Hematopoietic multipotent progenitor cell treated with erythropoietin and hydrocortisone succinate and interleukin-3 and kit ligand, for 17 days (in vitro differentiated cells): ENCODE measurements around the gene ABL2.
"Not testable (repeated sequence)": the region's sequence is repeated elsewhere in the genome, so short reads cannot be mapped to it uniquely, and the experiment has no call there.

Source experiments
- DNase-seq: peaks from one replicate; pipeline ENCODE4 v3.0.0-alpha.2; 2015; ENCODE audit warnings: low spot score

ABL2 gene

DNA sequence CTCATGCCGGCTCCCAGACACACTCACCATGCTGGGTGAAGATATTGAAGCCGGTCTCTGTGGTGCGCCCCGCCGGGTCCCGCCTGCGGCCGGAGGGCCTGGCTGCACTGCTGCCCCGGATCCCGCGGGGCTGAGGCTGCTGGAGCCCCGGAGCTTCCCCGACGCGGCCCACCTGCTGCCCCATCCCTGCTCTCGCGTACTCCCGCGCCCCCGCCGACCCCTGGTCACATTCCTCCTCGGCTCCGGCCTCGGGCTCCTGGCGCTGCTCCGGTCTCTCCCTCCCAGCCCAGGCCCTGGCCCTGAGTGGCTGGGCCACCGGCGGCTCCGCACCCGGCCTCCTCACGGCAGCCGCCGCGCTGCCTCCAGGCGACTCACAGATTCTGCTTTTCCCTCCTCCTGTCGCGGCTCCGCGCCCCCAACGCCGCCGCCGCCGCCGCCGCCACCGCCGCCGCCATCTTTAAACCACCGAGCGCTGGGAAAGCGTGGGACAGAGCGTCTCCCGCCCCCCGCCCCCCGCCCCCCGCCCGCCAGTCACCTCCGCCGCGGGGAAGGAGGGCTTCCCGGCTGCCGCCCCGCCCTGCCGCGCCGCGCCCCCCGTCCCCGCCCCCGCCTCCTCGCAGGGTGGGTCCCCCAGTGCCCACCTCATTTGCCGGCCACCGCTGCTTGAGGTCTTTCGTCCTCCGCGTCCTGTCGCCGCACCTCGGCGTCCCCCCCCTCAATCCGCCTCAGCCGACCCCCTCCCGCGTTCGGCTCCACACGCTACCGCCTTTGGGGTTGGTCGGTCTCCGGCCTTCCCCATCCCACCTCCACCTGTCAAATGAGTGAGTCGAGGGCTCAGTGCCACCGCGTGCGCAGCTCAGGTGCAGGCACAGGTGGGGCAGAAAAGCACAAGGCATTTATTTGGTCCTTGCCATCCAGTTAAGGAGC lies at the start of gene ABL2:
Gene ABL2, minus strand, starts transcription at position 464 of the 927 bp plus-strand sequence. Its CDS starts 280 bp downstream, at position 184.
- no peak for DNase-seq

DNA sequence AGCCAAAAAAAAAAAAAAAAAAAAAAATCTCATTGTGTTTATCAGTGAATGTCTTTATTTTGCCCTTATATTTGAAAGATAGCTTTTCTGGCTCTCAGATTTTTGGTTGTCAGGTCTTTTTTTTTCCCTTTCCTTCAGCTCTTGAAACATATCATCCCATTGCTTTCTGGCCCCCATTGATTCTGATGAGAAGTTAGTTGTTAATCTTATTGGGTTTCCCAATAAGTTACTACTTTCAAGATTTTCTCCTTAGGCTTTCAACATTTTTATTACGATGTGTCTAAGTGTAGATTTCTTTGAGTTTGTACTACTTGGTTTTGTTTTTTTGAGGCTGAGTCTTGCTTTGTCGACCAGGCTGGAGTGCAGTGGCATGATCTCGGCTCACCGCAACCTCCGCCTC lies 49.4 kb upstream of the ABL2 start:
- no peak for DNase-seq

GRCh38 chr1:179274424-179274823 lies 44.9 kb upstream of the ABL2 start:
- not testable (repeated sequence) for DNase-seq

DNA sequence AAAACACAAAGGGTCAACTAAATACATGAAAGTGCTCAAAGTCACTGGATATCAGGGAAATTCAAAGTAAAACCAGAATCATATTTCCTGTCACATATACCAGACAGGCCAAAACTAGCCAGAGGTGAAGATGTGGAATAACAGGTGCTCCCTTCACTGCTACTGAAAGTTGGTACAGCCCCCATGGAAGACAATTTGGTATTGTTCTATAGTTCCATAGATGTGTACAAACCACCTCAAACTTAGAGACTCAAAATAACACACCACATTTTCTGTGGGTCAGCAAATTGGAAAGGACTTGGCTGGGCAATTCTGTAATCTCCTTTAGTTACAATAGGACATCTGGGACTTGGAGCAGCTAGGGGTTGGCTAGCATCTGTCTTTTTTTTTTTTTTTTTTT lies 39.6 kb upstream of the ABL2 start:
- DNase-seq = no peak

DNA sequence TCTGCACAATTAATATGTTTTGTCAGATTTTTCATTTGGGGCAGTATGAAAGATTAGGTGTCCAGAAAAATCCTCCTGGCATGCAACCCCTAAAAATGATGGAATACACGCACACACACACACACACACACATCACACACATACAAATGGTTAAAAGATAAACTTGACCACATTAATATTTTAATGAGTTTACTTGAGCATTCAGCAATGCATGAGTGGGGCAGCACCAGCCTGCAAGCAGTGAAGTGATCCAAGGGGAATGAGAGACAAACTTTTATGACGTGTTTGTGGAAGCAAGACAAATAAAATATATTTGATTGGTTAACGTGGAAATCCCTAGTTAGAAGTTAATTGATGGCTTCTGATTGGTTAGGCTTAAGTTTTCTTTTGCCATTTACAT lies 35.0 kb upstream of the ABL2 start:
- DNase-seq = no peak

DNA sequence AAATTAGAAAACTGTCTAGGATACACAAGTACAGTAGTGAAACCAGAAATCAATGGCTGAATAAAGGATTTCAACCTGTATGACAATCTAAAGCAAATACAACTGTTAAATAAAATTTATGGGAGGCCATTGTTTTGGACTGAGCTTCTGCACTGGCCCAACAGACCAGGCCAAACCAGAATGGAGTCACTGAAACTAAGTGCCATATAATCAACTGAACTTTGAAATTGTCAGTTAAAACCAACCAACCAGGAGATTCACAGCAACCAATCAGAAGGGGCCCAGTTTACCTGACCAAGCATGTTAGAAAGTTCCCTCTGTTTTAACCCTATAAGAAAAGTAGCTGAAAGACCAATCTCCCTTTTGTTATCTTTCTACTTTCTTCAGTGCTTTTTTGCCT lies 33.6 kb upstream of the ABL2 start:
- DNase-seq = no peak

DNA sequence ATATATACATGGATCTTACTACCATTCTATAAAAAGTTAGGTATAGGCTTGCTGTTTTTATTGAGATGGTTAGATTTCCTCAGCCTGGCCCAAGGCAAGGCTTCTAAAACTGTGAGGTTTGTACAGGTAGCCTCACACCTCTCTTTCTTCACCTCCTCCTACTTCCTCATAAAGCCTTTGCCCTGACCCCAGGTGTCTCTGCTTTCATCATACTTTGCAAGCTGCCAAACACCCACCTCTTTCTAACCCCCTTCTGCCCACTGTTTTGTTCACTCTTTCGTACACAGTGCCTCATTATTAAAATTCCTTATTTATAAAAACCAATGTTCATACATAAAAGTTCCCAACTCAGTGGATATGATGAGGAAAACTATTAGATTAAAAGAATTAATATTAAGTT lies 32.7 kb upstream of the ABL2 start:
- DNase-seq = no peak

GRCh38 chr1:179253286-179253972 lies 24.0 kb upstream of the ABL2 start:
- no peak for DNase-seq

DNA sequence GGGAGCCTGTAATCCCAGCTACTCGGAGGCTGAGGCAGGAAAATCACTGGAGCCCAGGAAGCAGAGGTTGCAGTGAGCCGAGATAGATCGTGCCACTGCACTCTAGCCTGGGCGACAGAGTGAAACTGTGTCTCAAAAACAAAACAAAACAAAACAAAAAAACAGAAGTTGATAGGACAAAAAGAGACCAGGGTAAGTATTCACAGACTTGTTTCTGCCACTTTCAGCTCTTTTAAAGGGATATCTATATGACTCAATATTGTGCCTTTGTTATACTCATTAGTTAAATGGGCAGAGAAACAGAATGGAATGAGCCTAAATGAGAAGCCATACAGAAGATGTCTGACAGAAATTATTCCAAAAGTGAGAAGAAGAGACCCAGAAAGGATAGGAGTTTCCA lies 23.1 kb upstream of the ABL2 start:
- DNase-seq = no peak

- no peak for DNase-seq
These were observed 22.2 kb upstream of the ABL2 start for GRCh38 chr1:179251675-179252074.

- DNase-seq = no peak
These were observed 18.4 kb upstream of the ABL2 start for GRCh38 chr1:179247923-179248322.

- not testable (repeated sequence) for DNase-seq
These were observed 15.9 kb upstream of the ABL2 start for GRCh38 chr1:179245426-179245825.

GRCh38 chr1:179241530-179242097 lies 12.1 kb upstream of the ABL2 start:
- no peak for DNase-seq

GRCh38 chr1:179237222-179237621 lies 7.7 kb upstream of the ABL2 start:
- no peak for DNase-seq

DNA sequence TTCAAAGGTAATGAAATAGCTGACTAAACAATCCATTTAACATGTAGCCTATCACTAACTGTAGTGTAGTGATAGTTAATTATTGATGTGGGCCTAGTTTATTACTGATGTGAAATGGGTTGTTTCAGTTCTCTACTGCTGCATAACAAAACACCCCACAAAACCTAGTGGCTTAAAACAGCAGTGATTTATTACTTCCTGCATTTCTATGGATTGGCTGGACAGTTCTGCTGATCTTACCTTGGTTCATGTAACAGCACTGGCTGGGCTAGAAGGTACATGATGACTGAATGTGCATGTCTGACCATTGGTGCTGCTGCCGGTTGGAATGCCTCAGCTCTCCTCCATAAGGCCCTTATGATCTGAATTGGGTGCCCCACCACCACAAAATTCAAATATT lies 5.4 kb upstream of the ABL2 start:
- DNase-seq = no peak

GRCh38 chr1:179231923-179232322 lies 2.4 kb upstream of the ABL2 start:
- DNase-seq = no peak

GRCh38 chr1:179230721-179231120 lies 1.2 kb upstream of the ABL2 start:
- no peak for DNase-seq

GRCh38 chr1:179230251-179230650 lies 774 bp upstream of the ABL2 start:
- no peak for DNase-seq

- no peak for DNase-seq
These were observed 679 bp downstream of the ABL2 start for GRCh38 chr1:179228783-179229213.

- DNase-seq = no peak
These were observed 2.7 kb downstream of the ABL2 start for GRCh38 chr1:179226738-179227137.

GRCh38 chr1:179224466-179224865 lies 5.0 kb downstream of the ABL2 start:
- not testable (repeated sequence) for DNase-seq

DNA sequence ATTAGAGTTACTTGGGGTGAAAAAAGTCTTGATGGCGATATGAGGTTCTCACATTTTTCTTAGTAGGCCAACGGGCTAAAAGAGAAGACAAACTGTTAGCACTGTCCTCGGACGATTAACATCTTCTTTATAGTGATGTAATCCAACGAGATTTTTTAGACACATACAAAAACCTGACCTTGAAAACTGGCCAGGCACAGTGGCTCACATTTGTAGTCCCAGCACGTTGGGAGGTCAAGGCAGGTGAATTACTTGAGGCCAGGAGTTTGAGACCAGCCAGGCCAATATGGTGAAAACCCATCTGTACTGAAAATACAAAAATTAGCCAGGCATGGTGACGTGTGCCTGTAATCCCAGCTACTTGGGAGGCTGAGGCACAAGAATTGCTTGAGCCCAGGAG lies 8.4 kb downstream of the ABL2 start:
- not testable (repeated sequence) for DNase-seq

- DNase-seq = no peak
These were observed 11.5 kb downstream of the ABL2 start for GRCh38 chr1:179217943-179218507.
